ENCODE measurements around the gene SPO11. TPM values are rescaled to one million over a fixed set of nuclear protein-coding genes. Genes with fewer than 3 reads are reported as not detected.

Gene SPO11
- total RNA-seq, 6 experiments from 2014 or later = not detected

GRCh38 chr20:57301026-57301425, 28.6 kb upstream of the SPO11 start:
- H3K27me3 Mint-ChIP-seq (ENCODE audit: insufficient read depth) = peaks cover 20% of the 10 kb centered on the region
- H3K9me3 Mint-ChIP-seq = no peaks in the 10 kb centered on the region

GRCh38 chr20:57306747-57307146, 22.9 kb upstream of the SPO11 start:
- DNase-seq = no peak
- Mint-ChIP-seq H3K27me3 (ENCODE audit: insufficient read depth) (peaks cover 36% of the 10 kb centered on the region), H3K4me3 (no peak overlapping the region), H3K27ac (no peak overlapping the region), H3K9me3 (no peaks in the 10 kb centered on the region), H3K36me3 (ENCODE audit: low read depth) (no peaks in the 10 kb centered on the region), H3K4me1 (ENCODE audit: low read depth) (no peaks in the 10 kb centered on the region)
- TF ChIP-seq CTCF (IDR thresholded peaks at IDR 0.05) = no peak

More at GRCh38 chr20:57301026-57301425, 28.6 kb upstream of the SPO11 start:
- DNase-seq = no peak
- Mint-ChIP-seq H3K27ac (no peak overlapping the region), H3K36me3 (ENCODE audit: low read depth) (no peaks in the 10 kb centered on the region), H3K4me3 (no peak overlapping the region), H3K4me1 (ENCODE audit: low read depth) (no peaks in the 10 kb centered on the region)
- TF ChIP-seq CTCF (IDR thresholded peaks at IDR 0.05) = no peak

GRCh38 chr20:57308451-57309271, 20.9 kb upstream of the SPO11 start:
- no peaks in the 10 kb centered on the region for H3K36me3 Mint-ChIP-seq (ENCODE audit: low read depth)
- H3K9me3 Mint-ChIP-seq = no peaks in the 10 kb centered on the region
- H3K27ac Mint-ChIP-seq = no peak overlapping the region
- H3K4me1 Mint-ChIP-seq (ENCODE audit: low read depth) = no peaks in the 10 kb centered on the region
- no peak for DNase-seq
- H3K27me3 Mint-ChIP-seq (ENCODE audit: insufficient read depth) = peaks cover 31% of the 10 kb centered on the region
- no peak overlapping the region for H3K4me3 Mint-ChIP-seq
- no peak for TF ChIP-seq CTCF (IDR thresholded peaks at IDR 0.05)

GRCh38 chr20:57309544-57310115, 20.0 kb upstream of the SPO11 start:
- no peak for DNase-seq
- Mint-ChIP-seq H3K27ac (no peak overlapping the region), H3K4me1 (ENCODE audit: low read depth) (no peaks in the 10 kb centered on the region), H3K36me3 (ENCODE audit: low read depth) (no peaks in the 10 kb centered on the region), H3K27me3 (ENCODE audit: insufficient read depth) (peaks cover 29% of the 10 kb centered on the region), H3K9me3 (no peaks in the 10 kb centered on the region), H3K4me3 (no peak overlapping the region)
- TF ChIP-seq CTCF (IDR thresholded peaks at IDR 0.05) = no peak

- TF ChIP-seq CTCF (IDR thresholded peaks at IDR 0.05) = no peak
- H3K27ac Mint-ChIP-seq = no peak overlapping the region
- no peak for DNase-seq
Measured at GRCh38 chr20:57310821-57311514, 18.6 kb upstream of the SPO11 start.

More at GRCh38 chr20:57310821-57311514, 18.6 kb upstream of the SPO11 start:
- H3K4me3 Mint-ChIP-seq = no peak overlapping the region
- peaks cover 25% of the 10 kb centered on the region for H3K27me3 Mint-ChIP-seq (ENCODE audit: insufficient read depth)
- H3K9me3 Mint-ChIP-seq = no peaks in the 10 kb centered on the region
- no peaks in the 10 kb centered on the region for H3K4me1 Mint-ChIP-seq (ENCODE audit: low read depth)
- no peaks in the 10 kb centered on the region for H3K36me3 Mint-ChIP-seq (ENCODE audit: low read depth)
